Stimulated activated CD4-positive, alpha-beta T cell treated with anti-CD3 and anti-CD28 coated beads, Interleukin-1b, Interleukin-23, amount 100 ng/mL, for 48 hours (primary cell): ENCODE data around the gene ARHGAP31.
A peak's percentile ranks its signal among the peaks of the same experiment; 100 is the strongest.
"Not testable (repeated sequence)": the region's sequence is repeated elsewhere in the genome, so short reads cannot be mapped to it uniquely, and the experiment has no call there.

Source experiments
- DNase-seq: peaks from one replicate; pipeline ENCODE4 v3.0.0-alpha.2; 2020

The ARHGAP31 gene

GRCh38 chr3:119352034-119352609 lies 57.9 kb downstream of the ARHGAP31 start:
- DNase-seq, result peak; percentile 51

- DNase-seq, result no peak
Observed at GRCh38 chr3:119352863-119353527, 58.8 kb downstream of the ARHGAP31 start.

GRCh38 chr3:119355608-119356007 lies 61.4 kb downstream of the ARHGAP31 start:
- not testable (repeated sequence) for DNase-seq

- DNase-seq, result no peak
Observed at GRCh38 chr3:119356646-119357045, 62.5 kb downstream of the ARHGAP31 start.

GRCh38 chr3:119357190-119357589 lies 63.0 kb downstream of the ARHGAP31 start:
- DNase-seq, result no peak

- no peak for DNase-seq
Observed at GRCh38 chr3:119359476-119360326, 65.5 kb downstream of the ARHGAP31 start.

GRCh38 chr3:119360736-119361462 lies 66.7 kb downstream of the ARHGAP31 start:
- no peak for DNase-seq

- no peak for DNase-seq
Observed at GRCh38 chr3:119362010-119362409, 67.8 kb downstream of the ARHGAP31 start.

GRCh38 chr3:119362940-119363725 lies 69.0 kb downstream of the ARHGAP31 start:
- no peak for DNase-seq

GRCh38 chr3:119364401-119364800 lies 70.2 kb downstream of the ARHGAP31 start:
- DNase-seq, result no peak

- no peak for DNase-seq
Observed at GRCh38 chr3:119365418-119365817, 71.2 kb downstream of the ARHGAP31 start.

- DNase-seq, result no peak
Observed at GRCh38 chr3:119367000-119367399, 72.8 kb downstream of the ARHGAP31 start.

GRCh38 chr3:119368298-119368697 lies 74.1 kb downstream of the ARHGAP31 start:
- DNase-seq, result no peak

GRCh38 chr3:119371786-119372185 lies 77.6 kb downstream of the ARHGAP31 start:
- DNase-seq, result not testable (repeated sequence)

GRCh38 chr3:119375106-119375505 lies 80.9 kb downstream of the ARHGAP31 start:
- no peak for DNase-seq

GRCh38 chr3:119375510-119375909 lies 81.3 kb downstream of the ARHGAP31 start:
- DNase-seq, result no peak

- no peak for DNase-seq
Observed at GRCh38 chr3:119376758-119377157, 82.6 kb downstream of the ARHGAP31 start.

- no peak for DNase-seq
Observed at GRCh38 chr3:119378259-119378803, 84.1 kb downstream of the ARHGAP31 start.

- DNase-seq, result no peak
Observed at GRCh38 chr3:119380697-119381096, 86.5 kb downstream of the ARHGAP31 start.

GRCh38 chr3:119382134-119382533 lies 88.0 kb downstream of the ARHGAP31 start:
- DNase-seq, result no peak

GRCh38 chr3:119388577-119388976 lies 94.4 kb downstream of the ARHGAP31 start:
- no peak for DNase-seq

GRCh38 chr3:119395923-119396358 lies 101.8 kb downstream of the ARHGAP31 start:
- DNase-seq, result peak; percentile 4
